SJCRH30 (cell line): ENCODE results near the gene PRICKLE4. TPM values are rescaled to one million over a fixed set of nuclear protein-coding genes. Genes with fewer than 3 reads are reported as not detected.
"Not testable (repeated sequence)": the region's sequence is repeated elsewhere in the genome, so short reads cannot be mapped to it uniquely, and the experiment has no call there.

Experiments
- DNase-seq, 2 experiments: peaks; one replicate each; pipeline ENCODE4 v3.0.0-alpha.2; 2015 to 2020
- H3K27ac ChIP-seq: fragments of 250-450 bp; sonication (Bioruptor Pico); 2 replicates; pipeline ENCODE4 v1.5.1; 2020; ENCODE audit warnings: mild to moderate bottlenecking, moderate library complexity
- H3K27me3 ChIP-seq: fragments of 250-450 bp; sonication (Bioruptor Pico); 2 replicates; pipeline ENCODE4 v1.5.1; 2020; ENCODE audit warnings: mild to moderate bottlenecking, moderate library complexity
- H3K36me3 ChIP-seq: fragments of 250-450 bp; sonication (Bioruptor Pico); 2 replicates; pipeline ENCODE4 v1.5.1; 2020; ENCODE audit warnings: mild to moderate bottlenecking, moderate library complexity
- H3K4me1 ChIP-seq: fragments of 250-450 bp; sonication (Bioruptor Pico); 2 replicates; pipeline ENCODE4 v1.5.1; 2020; ENCODE audit warnings: mild to moderate bottlenecking, moderate library complexity
- H3K4me3 ChIP-seq: fragments of 250-450 bp; sonication (Bioruptor Pico); 2 replicates; pipeline ENCODE4 v1.5.1; 2020; ENCODE audit warnings: mild to moderate bottlenecking, moderate library complexity
- H3K9me3 ChIP-seq: fragments of 250-450 bp; sonication (Bioruptor Pico); replicated peaks from 2 replicates; pipeline ENCODE4 v1.5.1; 2020; ENCODE audit warnings: mild to moderate bottlenecking, moderate library complexity
- total RNA-seq: library from RNA; depleted of rRNA; stranded (reverse); fragments of >200 nt; shearing (Covaris generic); gene quantifications from 2 replicates; pipeline ENCODE4 v1.2.3, GENCODE V29; 2014

The PRICKLE4 gene
- total RNA-seq, 1 experiment from 2014 or later, result 0.28 TPM

DNA sequence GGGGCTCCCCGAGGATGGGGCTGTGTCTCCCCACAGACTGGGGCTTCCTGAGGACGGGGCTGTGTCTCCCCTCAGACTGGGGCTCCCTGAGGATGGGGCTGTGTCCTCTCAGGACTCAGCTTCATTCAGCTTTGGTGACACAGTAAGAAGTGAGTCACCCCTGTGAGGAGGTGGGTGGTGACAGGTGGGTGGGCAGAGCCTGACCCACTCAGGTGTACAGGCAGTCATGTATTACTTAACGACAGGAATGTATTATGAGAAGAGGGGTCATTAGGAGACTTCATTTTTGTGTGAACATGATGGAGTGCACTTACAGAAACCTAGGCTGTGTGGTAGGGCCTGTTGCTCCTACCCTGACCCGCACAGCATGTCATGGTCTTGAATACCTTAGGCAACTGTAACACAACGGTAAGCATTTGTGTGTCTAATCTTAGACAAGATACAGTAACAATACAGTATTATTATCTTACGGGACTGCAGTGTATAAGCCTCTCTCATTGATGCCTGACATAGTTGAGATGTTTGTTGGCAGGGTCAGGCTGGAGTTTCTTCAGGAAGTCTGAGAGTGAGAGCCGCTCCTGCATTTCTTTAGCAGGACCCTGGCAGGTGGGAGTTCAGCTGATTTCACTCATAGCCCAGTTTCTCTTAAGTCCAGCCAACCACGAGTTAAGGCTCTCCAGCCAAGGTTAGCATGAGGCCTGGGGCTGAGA is 22.5 kb upstream of the PRICKLE4 start:
- peaks cover 12% of the 10 kb centered on the region for H3K4me1 ChIP-seq
- H3K27me3 ChIP-seq, result no peaks in the 10 kb centered on the region
- H3K27ac ChIP-seq, result no peak overlapping the region
- no peaks in the 10 kb centered on the region for H3K36me3 ChIP-seq
- H3K9me3 ChIP-seq, result no peaks in the 10 kb centered on the region
- H3K4me3 ChIP-seq, result no peak overlapping the region
- no peak for DNase-seq

DNA sequence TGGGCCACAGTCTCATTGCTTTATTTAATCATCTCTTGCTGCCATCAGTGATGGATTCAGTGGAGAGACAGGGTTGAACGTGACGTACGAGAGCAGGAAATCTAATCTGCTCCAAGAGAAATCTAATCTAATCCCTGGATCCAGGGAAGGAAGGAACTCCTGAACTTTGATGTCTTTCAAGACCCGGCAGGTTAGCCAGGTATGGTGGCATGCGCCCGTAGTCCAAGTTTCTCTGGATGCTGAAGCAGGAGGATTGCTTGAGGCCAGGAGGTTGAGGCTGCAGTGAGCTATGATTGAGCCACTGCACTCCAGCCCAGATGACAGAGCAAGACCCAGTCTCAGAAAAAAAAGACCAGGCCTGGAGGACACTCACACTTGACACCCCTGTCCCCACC is 21.9 kb upstream of the PRICKLE4 start:
- H3K4me3 ChIP-seq, result no peak overlapping the region
- H3K36me3 ChIP-seq, result no peaks in the 10 kb centered on the region
- H3K9me3 ChIP-seq, result no peaks in the 10 kb centered on the region
- no peak overlapping the region for H3K27ac ChIP-seq
- H3K4me1 ChIP-seq, result peaks cover 15% of the 10 kb centered on the region
- no peaks in the 10 kb centered on the region for H3K27me3 ChIP-seq
- DNase-seq, result no peak

DNA sequence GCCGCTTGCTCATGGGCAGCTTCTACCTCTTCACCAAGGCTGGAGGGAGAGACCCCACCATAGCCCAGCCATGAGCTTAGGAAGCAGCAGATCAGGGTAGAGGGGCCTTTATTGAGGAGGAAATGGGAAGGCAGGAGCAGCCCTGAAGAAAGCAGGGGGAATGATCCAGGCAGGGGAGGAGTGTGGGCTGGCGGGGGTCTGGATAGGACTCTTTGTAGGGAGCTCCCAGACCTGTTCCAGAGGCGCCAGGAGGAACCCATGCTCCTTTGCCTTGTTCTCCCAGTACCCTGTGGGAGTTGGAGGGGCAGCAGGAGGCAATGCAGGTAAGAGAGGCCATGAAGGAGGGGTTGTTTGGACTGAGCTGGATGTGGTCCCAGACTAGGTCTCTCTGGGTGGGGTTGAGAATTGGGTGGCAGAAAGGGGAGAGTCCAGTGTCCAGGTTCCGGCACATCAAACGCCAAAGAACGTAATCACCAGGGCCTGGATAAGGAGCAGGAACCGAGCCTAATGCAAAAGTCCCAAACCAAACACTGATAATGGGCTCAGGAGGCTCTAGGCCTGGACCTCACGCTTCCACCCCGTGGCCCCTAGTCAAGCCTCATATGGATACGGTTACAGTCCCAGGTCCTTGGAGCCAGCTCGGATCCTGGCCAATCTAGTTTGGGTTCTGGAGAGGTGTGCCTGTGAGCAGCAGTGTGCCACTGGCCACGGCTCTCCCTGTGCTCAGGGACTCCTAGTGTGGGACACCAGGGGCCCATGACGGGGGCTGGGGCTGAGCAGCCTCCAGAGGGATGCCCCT is 21.3 kb upstream of the PRICKLE4 start:
- DNase-seq, result no peak
- Histone ChIP-seq H3K9me3 (no peaks in the 10 kb centered on the region), H3K27me3 (no peaks in the 10 kb centered on the region), H3K27ac (no peak overlapping the region), H3K36me3 (no peaks in the 10 kb centered on the region), H3K4me3 (no peak overlapping the region), H3K4me1 (peaks cover 15% of the 10 kb centered on the region)

DNA sequence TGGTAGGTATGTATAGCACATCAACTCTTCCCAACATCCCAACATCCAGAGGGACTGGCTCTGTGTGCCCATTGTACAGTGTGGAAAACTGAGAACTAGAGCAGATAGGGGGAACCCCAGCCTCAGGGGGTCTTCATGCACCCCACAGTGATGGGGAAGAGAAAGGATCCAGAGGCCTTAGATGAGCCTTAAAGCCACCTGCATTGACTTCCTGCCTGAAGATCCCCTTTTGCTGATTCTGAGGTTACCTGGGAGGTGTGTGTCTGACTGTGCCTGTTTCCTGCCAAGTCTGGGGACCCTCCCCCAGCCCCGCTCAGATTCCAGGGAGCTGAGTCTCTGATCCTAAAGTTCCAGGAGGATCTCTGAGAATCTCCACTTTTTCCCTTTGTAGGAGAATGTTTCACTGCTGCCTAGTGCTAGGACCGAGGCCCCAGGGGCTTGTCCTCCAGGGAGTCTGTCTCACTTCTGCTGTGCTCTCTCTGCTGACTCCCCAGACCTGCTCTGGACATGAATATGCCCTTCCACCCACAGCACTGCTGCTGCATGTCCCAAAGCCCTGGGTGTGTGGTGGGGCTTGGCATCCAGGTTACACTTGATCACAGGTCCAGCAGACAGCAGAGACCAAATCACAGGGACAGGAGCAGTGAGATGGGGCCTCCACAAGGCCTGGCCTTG is 20.5 kb upstream of the PRICKLE4 start:
- Histone ChIP-seq H3K9me3 (no peaks in the 10 kb centered on the region), H3K4me1 (peaks cover 15% of the 10 kb centered on the region), H3K27ac (no peak overlapping the region), H3K36me3 (no peaks in the 10 kb centered on the region), H3K27me3 (no peaks in the 10 kb centered on the region), H3K4me3 (no peak overlapping the region)
- DNase-seq, result no peak

DNA sequence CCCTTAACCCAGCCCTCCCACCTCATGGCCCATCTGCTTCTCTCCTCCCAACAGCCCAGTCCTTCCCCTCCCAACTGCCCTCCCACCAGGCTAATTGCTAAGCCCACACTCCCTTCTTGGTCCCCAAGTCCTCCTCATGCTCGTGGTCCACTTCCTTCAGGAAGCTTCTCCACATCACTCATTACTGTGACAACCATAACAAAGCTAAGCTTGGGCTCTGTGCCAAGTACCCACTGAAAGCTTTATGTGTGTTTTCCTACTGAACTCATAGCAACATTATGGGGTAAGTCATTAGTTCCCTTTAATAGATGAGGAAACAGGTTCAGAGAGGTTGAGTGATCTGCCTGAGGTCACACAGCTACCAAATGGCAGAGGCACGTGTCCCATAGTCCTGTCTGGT is 17.1 kb upstream of the PRICKLE4 start:
- Histone ChIP-seq H3K9me3 (no peaks in the 10 kb centered on the region), H3K4me1 (peaks cover 21% of the 10 kb centered on the region), H3K4me3 (no peak overlapping the region), H3K27ac (no peak overlapping the region), H3K36me3 (no peaks in the 10 kb centered on the region), H3K27me3 (no peaks in the 10 kb centered on the region)
- DNase-seq, result peak in 1 of 2 experiments; percentile 15

DNA sequence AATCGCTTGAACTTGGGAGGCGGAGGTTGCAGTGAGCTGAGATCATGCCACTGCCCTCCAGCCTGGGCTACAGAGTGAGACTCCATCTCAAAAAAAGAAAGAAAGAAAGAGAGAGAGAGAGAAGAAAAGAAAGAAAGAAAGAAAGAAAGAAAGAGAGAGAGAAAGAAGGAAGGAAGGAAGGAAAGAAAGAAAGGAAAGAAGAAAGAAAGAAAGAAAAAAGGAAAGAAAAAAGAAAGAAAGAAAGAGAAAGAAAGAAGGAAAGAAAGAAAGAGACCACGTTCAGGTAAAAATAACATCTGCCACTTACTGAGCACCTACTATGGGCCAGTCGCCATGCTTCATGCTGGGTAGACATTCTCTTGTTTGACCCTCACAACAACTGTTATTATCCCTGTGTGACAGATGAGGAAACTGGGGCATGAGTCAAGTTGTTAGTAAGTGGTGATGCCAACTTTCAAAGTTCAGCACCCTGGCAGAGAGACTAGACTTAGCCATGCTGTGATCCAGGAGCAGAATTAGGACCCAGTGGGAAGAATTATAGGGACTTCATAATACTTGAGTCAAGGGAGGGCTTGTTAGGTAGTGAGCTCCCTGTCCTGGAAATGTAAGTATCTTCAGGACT is 14.4 kb upstream of the PRICKLE4 start:
- H3K9me3 ChIP-seq, H3K36me3 ChIP-seq, H3K27ac ChIP-seq, DNase-seq, H3K4me3 ChIP-seq, H3K27me3 ChIP-seq: not testable (repeated sequence)
- H3K4me1 ChIP-seq, result peaks cover 24% of the 10 kb centered on the region

DNA sequence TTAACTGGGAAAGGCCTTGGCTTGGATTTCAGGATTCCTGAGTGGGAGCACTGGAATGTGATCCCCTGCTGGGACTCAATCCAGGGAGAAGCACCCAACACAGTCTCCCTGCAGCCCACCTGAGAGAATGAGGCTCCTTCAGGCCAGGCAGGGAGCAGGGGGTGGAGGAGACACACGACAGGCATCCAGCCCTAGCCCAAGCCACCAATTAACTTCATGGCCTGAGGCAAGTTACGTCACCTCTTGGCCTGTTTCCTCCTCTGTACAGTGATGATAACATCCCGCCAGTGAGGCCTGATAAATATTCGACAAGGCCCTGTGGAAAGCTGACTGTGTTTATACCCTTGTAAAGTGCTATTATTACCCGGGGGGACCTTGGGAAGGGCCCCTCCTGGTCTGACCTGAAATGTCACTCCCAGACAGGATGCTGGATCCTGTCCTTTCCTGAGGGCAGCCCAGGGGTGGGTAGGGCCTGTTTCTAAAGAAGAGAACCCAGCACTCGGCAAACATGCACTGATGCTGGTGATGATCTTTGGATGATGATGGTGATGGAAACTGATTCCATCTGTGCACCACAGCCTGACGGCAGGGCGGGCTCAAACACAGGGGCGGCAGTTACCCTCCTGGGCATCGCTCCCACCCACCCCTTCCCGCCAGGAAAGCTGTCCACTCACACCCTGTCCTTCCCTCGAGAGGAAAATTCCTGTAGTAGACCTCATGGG is 13.3 kb upstream of the PRICKLE4 start:
- Histone ChIP-seq H3K27me3 (no peaks in the 10 kb centered on the region), H3K4me1 (peaks cover 24% of the 10 kb centered on the region), H3K4me3 (no peak overlapping the region), H3K27ac (no peak overlapping the region; the same call in 1 of the 2 replicates), H3K9me3 (no peaks in the 10 kb centered on the region), H3K36me3 (no peaks in the 10 kb centered on the region)
- peak; percentile 78 to 89 for DNase-seq

DNA sequence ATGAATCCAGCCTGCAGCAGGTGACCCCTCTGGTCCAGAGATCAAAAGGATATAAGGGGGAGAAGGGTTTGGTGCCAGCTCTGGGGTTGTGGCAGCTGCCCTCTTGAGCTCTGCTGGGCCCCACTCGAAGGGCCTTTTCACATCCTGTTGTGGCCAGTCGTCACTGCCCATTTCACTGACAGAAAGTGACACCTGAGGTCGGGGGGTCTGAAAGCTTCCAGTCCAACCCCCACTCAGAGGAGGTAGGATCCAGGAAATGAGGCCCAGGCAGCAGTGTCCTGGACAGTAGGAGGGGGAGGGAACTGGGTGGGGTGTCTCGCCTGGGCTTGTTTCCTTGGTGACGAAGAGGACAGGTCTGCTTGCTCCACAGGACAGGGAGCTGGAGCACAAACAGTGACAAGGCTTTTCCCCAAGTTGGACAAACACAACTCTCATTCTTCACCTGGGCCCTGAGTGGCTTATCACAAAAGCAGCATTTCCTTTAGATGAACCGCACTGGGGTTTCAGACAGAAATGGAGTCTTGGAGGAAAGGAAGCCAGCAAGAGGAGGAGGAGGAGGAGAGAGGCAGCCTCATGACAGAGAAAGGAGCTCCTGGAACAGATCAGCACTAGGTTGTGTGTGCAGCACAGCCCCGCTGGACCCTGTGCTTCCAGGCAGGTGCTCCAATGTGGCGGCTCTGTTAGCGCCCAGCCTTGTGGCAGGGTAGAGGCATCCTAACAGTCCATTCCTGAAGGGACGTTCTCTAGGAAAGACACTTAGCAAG is 11.9 kb upstream of the PRICKLE4 start:
- no peaks in the 10 kb centered on the region for H3K27me3 ChIP-seq
- H3K27ac ChIP-seq, result no peak overlapping the region
- DNase-seq, result peak; percentile 20 to 25
- H3K4me1 ChIP-seq, result peaks cover 21% of the 10 kb centered on the region
- H3K4me3 ChIP-seq, result no peak overlapping the region
- no peaks in the 10 kb centered on the region for H3K36me3 ChIP-seq
- H3K9me3 ChIP-seq, result no peaks in the 10 kb centered on the region

DNA sequence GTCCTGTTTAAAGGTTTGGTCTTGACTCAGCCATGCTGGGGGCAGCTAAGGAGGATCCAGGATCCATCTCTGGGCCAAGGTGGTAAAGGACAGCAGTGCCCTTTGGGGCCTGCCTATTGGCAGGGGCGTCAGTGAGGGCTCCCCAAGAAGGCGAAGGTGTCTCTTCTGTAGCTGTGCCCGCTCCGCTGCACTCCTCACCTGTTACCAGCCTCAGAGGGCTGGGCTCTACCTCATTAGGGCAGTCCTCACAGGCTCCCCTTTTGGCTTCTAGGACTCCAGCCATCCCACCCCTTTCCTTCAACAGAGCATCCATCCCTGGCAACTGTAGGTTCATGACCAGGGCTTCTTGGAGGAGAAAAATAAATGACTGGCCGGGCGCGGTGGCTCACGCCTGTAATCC is 11.2 kb upstream of the PRICKLE4 start:
- DNase-seq, result no peak
- Histone ChIP-seq H3K4me3 (no peak overlapping the region), H3K4me1 (peaks cover 21% of the 10 kb centered on the region), H3K27ac (no peak overlapping the region), H3K9me3 (no peaks in the 10 kb centered on the region), H3K27me3 (no peaks in the 10 kb centered on the region), H3K36me3 (no peaks in the 10 kb centered on the region)

DNA sequence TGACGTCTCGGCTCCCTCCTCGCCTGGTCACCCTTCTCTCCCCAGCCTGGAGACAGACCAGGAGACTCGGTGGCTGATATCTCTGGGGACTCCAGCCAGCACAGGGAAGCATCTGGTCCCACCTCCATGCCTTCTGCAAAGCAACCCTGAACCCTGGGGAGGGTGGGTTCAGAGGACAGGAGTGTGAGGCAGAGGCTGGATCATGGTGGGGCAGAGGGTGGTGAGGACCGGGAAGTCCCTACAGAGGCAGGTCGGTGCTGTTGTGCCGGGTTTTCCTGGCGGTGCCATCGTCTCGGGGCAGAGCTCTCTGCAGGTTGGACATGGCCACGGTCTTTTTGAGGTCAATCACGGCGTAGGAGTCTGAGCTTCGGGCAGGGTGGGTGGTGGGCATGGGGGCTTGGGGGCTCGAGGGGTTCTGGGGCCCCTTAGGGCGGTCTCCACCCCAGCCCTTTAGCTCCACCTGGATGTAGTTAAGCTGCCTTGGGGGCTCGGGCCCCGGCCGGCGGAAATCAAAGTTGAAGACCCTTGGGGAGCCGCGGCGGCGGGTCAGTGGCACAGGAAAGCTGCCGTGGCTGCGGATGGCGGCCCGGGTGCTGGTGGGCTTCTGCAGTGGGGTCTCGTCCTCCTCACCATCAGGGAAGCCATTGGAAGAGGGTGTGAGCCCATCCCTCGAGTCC is 10.1 kb upstream of the PRICKLE4 start:
- Histone ChIP-seq H3K27ac (no peak overlapping the region), H3K36me3 (no peaks in the 10 kb centered on the region), H3K27me3 (no peaks in the 10 kb centered on the region), H3K4me3 (no peak overlapping the region), H3K9me3 (no peaks in the 10 kb centered on the region), H3K4me1 (peaks cover 21% of the 10 kb centered on the region)
- DNase-seq, result no peak

DNA sequence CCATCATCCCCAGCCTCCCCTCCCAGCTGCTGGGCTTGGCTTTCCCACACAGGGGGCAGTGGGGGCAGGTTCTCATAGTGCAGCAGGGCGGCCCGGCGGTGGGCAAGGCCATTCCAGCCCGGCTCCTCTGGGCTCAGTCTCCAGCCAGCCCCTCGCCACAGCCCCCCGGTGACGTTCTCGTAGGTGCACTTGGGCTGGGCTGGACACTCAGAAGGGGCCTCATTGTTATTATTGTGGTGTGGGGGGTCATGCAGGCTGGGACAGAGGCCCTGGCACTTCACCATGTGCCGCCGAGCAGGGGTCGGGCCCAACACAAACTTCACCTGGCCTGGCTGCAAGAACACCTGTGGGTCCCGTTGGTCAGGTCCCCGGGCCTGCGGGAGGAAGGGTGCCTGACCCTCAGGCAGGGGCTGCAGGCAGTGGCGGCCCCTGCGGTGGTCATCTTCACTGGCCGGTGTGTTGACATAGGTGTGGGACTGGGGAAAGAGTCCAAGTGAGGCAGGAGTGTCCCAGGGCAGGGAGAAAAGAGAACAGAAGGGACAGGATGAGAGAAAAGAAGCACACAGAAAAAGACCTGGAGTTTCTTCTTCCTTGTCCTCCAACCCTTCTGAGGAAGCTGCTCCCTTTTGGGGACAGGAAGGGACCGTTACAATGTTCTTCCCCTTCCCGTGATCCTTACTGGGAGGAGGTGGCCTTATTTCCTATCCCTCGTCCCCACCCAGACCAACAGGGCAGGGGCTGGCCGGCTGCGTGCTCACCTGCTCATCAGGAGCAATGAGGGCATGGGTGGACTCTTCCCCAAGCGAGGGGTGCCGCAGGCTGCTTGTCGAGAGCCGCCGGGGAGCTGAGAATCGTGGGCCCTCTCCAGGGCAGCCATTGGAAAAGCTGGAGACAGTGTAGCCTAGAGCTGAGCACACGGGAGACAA is 9.3 kb upstream of the PRICKLE4 start:
- H3K4me3 ChIP-seq, result no peak overlapping the region
- H3K4me1 ChIP-seq, result peaks cover 21% of the 10 kb centered on the region
- no peak for DNase-seq
- no peaks in the 10 kb centered on the region for H3K9me3 ChIP-seq
- H3K36me3 ChIP-seq, result no peaks in the 10 kb centered on the region
- no peak overlapping the region for H3K27ac ChIP-seq
- no peaks in the 10 kb centered on the region for H3K27me3 ChIP-seq

DNA sequence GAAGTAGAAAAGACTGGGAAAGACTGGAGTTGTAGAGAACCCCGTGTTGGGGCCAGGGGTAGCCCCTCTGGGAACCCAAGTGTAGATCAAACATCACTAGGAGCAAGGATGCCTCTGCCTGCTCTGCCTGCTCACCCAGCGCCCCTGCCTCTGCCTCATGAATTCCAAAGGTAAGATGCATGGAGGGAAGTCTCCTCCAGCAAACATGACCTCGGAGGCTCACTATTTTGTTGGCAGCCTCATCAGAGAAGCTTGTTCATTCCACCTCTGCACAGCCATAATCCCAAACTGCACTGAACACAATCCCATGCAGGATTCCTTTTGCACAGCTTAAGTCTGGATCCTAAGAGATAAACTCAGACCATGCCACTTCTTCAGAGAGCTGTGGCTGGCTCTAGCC is 5.7 kb upstream of the PRICKLE4 start:
- Histone ChIP-seq H3K4me1 (peaks cover 3% of the 10 kb centered on the region; the same call in 1 of the 2 replicates), H3K4me3 (no peak overlapping the region), H3K27me3 (no peaks in the 10 kb centered on the region), H3K27ac (no peak overlapping the region), H3K36me3 (no peaks in the 10 kb centered on the region), H3K9me3 (no peaks in the 10 kb centered on the region)
- DNase-seq, result no peak
